ENCODE data around the gene MYO1D.
"Not testable (repeated sequence)": the region's sequence is repeated elsewhere in the genome, so short reads cannot be mapped to it uniquely, and the experiment has no call there.

Gene MYO1D

GRCh38 chr17:32769846-32770245, 107.1 kb downstream of the MYO1D start:
- DNase-seq: no peak

GRCh38 chr17:32763855-32764439, 113.0 kb downstream of the MYO1D start:
- no peak for DNase-seq

- no peak for DNase-seq
Measured at GRCh38 chr17:32759476-32759875, 117.4 kb downstream of the MYO1D start.

- peak; percentile 26 for DNase-seq
Measured at GRCh38 chr17:32757963-32758362, 119.0 kb downstream of the MYO1D start.

- no peak for DNase-seq
Measured at GRCh38 chr17:32756696-32757095, 120.2 kb downstream of the MYO1D start.

GRCh38 chr17:32755045-32755805, 121.7 kb downstream of the MYO1D start:
- DNase-seq: peak; percentile 67

GRCh38 chr17:32752934-32753333, 124.0 kb downstream of the MYO1D start:
- DNase-seq: no peak

GRCh38 chr17:32747856-32748255, 129.1 kb downstream of the MYO1D start:
- no peak for DNase-seq

- peak; percentile 47 for DNase-seq
Measured at GRCh38 chr17:32746698-32747097, 130.2 kb downstream of the MYO1D start.

GRCh38 chr17:32746280-32746679, 130.6 kb downstream of the MYO1D start:
- DNase-seq: peak; percentile 9

- DNase-seq: peak; percentile 40
Measured at GRCh38 chr17:32742681-32743538, 134.0 kb downstream of the MYO1D start.

- peak; percentile 23 for DNase-seq
Measured at GRCh38 chr17:32741381-32741780, 135.5 kb downstream of the MYO1D start.

GRCh38 chr17:32739722-32740121, 137.2 kb downstream of the MYO1D start:
- no peak for DNase-seq

GRCh38 chr17:32739151-32739550, 137.8 kb downstream of the MYO1D start:
- DNase-seq: not testable (repeated sequence)

- DNase-seq: no peak
Measured at GRCh38 chr17:32733401-32733800, 143.5 kb downstream of the MYO1D start.

- no peak for DNase-seq
Measured at GRCh38 chr17:32732900-32733299, 144.0 kb downstream of the MYO1D start.

- no peak for DNase-seq
Measured at GRCh38 chr17:32732296-32732642, 144.7 kb downstream of the MYO1D start.

- no peak for DNase-seq
Measured at GRCh38 chr17:32731556-32732295, 145.2 kb downstream of the MYO1D start.

- no peak for DNase-seq
Measured at GRCh38 chr17:32727681-32728080, 149.2 kb downstream of the MYO1D start.

- DNase-seq: no peak
Measured at GRCh38 chr17:32725697-32726096, 151.2 kb downstream of the MYO1D start.

GRCh38 chr17:32723310-32723955, 153.5 kb downstream of the MYO1D start:
- no peak for DNase-seq

- no peak for DNase-seq
Measured at GRCh38 chr17:32722733-32723132, 154.2 kb downstream of the MYO1D start.

GRCh38 chr17:32720671-32721070, 156.3 kb downstream of the MYO1D start:
- DNase-seq: no peak

All from fibroblast of skin of right biceps (primary cell).